ENCODE measurements around the gene ATG7.
"Not testable (repeated sequence)": the region's sequence is repeated elsewhere in the genome, so short reads cannot be mapped to it uniquely, and the experiment has no call there.

Gene ATG7

DNA sequence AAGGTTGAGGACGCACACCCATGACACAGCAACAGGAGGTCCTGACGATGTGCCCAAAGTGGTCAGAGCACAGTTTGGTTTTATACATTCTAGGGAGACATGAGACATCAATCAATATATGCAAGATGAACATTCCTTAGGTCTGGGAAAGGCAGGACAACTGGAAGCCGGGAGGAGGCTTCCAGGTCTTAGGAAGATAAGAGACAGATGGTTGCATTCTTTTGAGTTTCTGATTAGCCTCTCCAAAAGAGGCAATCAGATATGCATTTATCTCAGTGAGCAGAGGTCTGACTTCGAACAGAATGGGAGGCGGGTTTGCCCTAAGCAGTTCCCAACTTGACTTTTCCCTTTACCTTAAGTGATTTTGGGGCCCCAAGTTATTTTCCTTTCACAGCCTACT lies 16.7 kb upstream of the ATG7 start:
- not testable (repeated sequence) for DNase-seq

DNA sequence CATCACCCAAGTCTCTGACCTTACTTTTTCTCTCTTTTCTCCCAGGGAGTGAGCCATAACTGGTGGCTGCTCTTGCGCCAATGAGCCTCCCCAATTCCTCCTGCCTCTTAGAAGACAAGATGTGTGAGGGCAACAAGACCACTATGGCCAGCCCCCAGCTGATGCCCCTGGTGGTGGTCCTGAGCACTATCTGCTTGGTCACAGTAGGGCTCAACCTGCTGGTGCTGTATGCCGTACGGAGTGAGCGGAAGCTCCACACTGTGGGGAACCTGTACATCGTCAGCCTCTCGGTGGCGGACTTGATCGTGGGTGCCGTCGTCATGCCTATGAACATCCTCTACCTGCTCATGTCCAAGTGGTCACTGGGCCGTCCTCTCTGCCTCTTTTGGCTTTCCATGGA lies 13.2 kb upstream of the ATG7 start:
- no peak for DNase-seq

DNA sequence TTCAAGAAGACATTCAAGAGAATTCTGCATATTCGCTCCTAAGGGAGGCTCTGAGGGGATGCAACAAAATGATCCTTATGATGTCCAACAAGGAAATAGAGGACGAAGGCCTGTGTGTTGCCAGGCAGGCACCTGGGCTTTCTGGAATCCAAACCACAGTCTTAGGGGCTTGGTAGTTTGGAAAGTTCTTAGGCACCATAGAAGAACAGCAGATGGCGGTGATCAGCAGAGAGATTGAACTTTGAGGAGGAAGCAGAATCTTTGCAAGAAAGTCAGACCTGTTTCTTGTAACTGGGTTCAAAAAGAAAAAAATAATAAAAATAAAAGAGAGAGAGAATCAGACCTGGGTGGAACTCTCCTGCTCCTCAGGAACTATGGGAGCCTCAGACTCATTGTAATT lies 11.7 kb upstream of the ATG7 start:
- DNase-seq = no peak

DNA sequence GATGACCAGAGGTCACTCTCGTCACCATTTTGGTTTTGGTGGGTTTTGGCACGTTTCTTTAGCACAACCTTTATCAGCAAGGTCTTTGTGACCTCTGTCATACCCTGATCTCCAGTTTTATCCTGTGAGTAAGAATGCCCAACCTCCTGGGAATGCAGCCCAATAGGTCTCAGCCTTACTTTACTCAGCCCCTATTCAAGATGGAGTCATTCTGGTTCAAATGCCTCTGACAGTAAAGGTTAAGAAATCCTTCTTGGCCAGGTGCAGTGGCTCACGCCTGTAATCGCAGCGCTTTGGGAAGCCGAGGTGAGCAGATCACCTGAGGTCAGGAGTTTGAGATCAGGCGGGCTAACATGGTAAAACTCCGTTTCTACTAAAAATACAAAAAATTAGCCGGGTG lies 3.2 kb upstream of the ATG7 start:
- no peak for DNase-seq

DNA sequence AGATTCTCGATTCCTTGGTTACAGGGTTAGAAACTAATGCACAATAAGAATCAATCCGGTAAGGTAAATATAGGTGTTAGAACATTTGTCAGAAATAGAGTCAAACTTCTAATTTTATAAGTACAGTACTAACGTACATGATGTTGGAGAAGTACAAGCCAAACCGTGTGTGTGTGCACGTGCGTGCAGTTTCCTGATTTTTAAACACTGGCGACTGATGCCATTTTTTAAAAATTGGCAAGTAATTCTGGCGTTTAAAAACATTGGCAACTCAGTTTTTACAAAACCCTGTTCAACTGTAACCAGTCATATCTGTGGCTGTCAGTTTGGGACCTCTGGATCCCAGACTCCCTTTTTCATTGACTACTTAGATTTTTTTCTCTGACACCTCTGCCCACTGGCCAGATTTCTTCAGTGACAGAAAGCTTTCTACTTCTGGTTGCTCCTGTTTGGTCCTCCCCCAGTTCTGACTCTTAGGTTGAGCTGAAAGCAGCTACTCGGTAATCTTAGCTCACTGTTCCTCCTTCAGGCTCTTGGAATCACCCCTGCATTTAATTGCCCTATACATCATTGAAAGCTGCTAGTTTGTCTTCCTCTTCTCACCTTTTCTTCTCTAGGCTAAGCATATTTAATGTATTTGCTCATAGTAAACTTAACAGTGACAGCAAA lies 843 bp downstream of the ATG7 start:
- DNase-seq = no peak

DNA sequence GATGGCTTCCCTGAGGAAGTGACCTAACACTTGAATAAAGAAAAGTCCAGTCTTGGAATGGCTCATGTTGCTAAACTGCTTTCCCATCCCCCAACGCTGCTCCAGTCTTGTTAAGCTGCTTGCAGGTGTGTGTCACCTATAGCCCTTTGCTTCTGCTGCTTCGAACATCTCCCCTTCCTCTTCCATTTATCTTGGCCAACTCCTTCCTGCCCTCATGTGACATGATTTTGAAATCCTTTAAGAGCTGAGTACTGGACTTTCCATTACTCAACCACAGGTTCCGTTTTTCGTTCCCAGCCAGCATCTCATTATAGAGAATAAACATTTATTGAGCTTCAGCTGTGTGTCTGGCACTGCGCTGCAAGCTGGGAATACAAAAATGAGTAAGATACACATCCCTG lies 1.7 kb downstream of the ATG7 start:
- DNase-seq = no peak

DNA sequence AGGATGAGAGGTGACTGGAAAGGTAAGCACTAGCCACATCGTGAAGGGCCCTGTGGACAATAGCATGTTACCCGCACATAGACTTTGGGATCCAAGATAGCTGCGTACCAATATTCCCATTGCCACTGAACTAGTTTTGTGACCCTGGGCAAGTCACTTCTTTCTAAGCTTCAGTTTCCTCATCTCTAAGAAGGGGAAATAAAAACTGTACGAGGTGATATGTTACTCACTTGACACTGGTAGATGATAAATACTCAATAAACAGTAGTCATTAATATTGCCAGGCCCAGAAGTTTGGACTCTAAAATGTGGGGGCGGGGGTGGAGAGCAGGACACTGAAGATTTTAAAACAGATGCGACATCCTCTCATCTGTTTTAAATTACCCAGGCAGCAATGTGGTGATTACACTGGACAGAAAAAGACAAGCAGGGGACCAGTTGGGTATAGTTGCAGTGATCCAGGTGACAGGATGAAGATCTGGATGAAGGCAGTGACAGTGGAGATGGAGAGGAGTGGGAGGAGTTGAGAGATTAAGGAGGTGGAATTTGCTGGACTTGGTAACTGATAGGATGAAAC lies 2.5 kb downstream of the ATG7 start:
- no peak for DNase-seq

DNA sequence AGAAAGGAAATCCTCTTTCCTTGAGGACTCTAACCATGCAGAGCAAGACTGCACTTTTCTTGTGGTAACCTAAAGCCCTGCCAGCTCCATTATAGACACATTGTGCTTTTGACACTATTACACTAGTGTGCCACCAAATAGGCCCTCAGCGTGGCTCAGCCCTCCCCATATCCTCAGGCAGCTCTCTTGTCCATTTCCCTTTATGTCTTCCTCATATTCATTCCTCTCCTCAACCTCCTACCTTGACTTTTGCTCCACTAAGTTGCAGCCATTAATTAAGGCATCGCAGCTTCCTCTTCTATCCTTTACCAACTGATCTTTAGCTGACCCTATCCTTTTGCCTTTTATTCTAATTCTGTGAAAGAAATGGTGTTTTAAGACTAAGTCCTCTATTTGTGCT lies 3.7 kb downstream of the ATG7 start:
- no peak for DNase-seq

DNA sequence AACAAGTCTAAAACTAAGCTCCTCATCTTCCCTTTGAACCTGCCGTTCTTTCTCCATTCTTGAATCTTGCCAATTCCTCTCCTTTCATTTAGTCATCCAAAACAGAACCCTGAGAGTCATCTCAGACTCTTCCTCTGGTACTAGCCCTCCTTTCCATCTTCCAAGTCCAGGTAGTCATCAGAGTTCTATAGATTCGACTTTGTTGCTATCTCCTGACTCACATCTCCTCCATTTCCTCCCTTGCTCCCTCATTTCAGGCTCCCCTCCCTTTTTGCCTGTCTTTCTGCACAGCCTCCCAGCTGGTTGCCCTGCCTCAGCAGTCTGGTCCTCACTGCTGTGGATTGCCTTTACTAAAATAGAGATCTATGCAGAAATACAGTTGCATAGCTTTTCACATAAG lies 4.7 kb downstream of the ATG7 start:
- DNase-seq = no peak

DNA sequence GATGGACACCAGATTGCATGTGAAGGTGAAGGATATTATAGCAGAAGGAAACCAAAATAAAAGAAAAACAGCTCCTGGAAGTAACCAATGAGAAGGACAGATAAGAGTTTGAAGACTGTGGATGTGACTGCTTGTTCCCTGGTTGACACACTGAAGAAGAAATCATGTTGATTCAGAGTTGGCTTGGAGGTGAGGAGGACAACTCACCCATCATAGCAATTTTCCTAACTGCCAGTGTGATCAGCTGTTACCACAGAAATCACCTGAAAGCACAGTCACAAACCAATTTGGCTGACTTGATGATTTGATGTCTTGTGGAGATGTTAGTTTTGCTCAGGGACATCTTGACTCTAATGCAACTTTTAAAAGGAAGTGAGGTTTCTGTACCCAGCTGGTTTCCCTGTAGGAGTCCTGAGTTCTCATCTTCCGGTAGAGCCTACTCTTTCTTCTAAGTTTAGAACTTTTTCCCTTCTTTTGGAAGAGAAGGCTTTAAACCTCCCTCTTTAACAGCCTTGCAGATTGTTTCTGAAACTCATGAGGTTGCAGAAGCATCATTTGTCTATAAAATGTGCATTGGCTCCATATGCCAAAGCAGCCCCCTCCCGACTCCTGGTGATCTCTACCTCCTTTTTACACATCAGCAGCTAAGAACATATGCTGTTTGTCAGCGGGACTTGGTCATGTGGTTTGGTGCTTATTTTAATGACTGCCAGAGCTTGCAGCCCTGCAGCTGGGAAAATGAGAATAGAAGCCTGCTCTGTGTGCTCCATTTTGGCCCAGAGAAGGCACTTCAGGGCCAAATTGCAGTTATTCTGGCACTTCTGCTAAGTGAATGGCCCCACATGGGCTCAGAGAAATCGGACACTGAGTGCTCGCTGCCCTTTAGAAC lies 10.3 kb downstream of the ATG7 start:
- DNase-seq = no peak

DNA sequence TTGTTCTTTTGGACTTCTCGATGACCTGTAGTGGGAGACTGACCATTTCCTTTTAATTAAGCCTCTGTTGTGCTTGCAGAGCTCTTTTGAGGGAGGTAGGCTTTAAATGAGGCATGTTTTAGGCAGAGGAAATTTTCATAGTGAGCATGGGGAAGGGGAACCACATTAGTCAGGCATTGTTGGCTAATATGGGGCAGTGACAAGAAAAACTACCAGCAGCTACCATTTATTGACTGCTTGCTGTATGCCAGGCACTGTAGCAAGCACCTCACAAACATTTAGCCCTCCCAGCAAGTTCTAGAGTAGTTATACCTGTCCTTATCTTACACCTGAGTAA lies 10.9 kb downstream of the ATG7 start:
- DNase-seq = no peak

DNA sequence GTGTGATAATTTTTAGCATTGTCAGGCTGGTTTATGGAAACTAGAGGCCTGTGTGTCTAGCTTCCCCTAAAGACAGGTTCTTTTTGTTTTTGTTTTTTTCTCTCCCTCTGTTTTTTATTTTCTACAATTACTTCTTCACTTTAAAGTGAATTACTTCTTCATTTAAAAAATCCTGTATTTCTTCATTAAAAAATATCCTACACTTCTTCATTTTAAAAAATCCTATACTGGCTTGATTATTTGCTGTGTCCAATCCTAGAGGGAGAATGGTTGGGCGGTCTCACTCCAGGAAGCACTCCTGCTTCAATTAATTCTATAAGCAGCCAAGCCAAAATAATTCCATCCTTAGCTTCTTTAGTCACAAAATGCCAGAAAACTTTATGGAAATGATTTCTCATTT lies 11.8 kb downstream of the ATG7 start:
- DNase-seq = no peak

DNA sequence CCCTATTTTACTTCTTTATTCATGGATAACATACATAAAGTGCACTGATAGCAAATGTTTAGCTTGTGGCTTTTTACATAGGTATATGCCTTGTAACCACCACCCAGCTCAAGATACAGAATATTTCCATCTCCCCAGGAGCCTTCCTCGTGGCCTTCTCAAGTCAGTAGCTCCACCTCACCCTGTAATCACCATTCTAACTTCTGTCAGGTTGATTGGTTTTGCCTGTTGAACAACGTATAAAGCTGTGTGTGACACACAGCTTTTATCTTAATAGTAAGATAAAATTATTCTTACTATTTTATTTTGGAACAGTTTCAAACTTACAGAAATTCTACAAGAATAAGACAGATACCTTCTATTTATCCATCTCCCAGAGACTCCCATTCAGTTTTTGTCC lies 13.3 kb downstream of the ATG7 start:
- no peak for DNase-seq

DNA sequence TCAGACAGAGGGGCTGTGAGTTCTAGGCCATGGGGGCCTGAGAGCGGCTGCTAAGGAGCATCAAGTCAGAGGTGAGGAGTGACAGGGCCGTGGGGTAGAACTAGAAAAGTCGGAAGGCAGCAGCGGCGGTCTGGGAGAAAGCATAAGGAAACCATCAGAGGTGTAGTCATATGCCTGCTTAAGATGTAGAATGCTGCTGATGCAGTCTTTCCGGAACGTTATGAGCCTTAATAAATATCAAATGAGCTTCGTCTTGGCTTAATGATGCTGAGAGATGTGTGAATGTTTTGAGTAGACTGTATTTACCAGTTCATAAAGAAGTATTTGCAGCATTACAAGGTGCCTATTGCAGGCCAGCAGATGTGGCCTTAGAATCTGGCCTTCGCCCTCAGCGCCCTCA lies 15.2 kb downstream of the ATG7 start:
- no peak for DNase-seq

DNA sequence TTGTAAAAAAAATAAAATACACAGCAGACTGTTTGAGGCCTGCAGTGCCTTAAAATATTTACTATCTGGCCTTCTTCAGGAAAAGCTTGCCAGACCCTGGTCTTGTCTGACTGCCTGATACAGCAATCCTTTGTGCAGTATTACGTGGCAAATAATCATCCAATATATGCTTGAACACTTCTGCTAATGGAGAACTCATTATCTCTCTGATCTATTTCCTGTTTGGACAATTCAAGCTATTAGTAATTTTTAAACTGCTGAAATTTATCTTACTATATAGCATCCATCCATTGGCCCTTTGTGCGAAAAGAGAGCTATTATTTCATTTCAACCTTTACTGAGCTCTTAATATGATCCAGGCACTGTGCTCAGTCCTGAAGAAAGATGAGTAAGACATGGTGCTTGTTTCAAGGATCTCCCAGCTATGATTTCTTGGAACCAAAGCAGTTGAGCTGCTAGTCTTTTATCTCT lies 15.9 kb downstream of the ATG7 start:
- no peak for DNase-seq

DNA sequence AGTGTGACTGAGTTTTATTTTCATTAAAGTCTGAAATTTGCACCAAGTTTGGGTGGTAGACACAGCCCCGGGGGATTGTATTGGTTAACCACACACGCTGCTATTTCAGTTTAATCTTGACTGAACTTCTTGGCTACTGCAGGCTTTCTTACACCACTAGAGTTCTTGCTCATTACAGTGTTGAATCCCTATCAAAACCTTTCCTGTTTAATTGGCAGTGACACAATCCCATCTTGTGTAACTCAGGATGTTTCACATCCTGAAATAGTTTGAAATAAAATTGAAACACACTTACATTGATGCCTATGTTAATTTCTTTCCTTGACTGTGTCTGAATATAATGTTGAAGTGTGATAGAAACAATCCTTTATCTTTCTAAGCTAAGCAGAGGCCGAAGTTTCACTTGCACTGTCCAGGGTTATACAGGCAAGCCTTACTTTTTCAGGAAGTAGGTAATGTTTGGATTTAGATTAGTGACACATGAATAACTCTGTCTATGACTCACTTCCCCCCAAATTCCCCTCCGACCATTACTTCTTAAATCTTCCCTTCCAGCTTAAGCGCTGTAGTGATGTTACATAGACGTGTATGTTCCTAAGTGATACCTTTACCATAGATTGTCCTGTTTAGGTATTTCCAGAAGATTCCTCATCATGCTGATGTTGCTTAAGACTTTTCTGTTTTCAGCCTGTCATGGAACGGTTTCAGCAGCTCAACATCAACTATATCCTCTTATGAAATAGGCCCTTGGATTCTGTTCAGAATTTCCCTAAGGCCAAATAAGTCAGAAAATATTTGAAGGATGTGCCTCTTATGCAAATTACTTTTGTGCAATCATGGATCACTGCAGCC lies 16.8 kb downstream of the ATG7 start:
- DNase-seq = no peak

DNA sequence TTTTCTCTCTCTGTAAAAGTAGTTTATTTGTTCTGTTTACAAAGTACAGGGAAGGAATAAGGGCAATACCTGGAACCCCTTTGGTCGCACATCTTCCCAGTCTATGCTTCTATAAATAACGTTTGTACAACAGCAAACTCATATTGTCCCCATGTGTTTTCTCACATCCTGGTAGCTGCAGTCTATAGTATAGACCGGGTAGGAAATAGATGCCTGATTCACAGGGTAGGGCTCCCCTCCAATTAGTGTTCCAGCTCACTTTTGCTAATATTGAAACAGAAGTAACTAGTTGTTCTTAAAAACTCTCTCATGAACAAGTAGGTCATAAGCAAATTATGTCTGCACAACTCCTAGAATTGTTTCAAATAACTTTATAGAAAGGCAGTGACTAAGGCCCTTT lies 17.7 kb downstream of the ATG7 start:
- DNase-seq = no peak

DNA sequence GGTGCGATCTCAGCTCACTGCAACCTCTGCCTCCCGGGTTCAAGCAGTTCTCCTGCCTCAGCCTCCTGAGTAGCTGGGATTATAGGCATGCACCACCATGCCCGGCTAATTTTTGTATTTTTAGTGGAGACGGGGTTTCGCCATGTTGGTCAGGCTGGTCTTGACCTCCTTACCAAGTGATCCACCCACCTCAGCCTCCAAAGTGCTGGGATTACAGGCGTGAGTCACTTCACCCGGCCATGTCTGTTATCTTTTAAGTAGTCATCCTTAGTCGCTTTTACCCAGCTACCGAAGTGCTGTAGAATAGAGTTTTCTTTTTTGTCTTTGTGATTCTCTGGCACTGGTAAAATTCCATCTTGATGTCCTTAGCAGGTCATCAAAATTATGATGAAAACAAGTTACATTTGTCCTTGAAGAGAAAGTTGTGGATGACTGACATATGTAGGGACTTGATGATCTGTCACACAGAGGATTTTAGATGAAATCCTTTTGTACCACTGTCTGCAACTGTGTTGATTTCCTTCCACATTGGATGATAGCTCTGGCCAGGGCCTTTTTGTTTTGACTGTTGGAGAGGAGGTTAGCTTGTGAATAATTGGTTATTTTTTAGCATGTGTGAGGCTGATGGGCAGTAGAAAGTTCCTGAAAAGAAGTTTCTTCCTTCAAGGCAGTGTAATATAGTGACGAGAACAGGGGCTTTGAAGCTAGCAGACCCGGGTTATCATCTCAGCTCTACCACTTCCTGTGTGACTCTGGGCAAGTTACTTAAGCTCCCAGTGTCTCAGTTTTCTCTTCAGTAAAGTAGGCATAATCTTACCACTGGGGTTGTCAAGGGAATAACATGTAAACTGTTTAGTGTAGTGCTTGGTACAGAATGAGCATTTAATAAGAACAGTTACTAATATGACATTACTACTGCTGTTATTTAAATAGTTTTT lies 18.8 kb downstream of the ATG7 start:
- DNase-seq = no peak

DNA sequence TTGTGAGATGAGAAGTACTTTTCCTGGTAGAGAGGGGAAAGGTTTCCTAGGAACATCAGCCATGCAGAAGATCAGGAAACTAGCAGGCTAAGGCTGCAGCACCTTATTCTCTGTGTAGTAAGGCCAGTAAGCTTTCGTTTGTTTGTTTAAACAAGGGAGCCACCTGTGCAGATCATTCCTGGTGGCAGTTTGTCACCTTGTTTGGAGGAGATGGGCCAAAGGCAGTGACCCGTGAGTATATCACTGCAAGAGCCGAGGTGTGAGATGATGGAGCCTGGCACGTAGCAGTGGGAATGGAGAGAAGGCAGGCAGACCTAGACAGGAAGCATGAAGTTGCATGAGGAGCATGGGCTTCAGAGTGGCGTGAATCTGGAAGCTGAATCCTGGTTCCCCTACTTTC lies 19.6 kb downstream of the ATG7 start:
- DNase-seq = peak; percentile 15

DNA sequence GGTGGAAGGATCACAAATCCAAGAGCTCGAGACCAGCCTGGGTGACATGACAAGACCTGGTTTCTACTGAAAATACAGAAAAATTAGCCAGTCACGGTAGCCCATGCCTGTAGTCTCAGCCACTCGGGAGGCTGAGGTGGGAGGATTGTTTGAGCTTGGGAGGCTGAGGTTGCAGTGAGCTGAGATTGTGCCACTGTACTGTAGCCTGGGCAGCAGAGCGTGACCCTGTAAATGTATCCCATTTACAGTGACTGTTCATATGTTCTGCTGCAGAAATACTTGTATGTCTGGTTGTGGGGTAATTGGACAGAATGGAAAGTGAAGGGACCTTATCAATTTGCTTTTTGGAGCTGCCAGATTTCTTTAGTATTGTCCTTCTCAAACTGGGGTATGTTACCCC lies 24.9 kb downstream of the ATG7 start:
- DNase-seq = no peak

DNA sequence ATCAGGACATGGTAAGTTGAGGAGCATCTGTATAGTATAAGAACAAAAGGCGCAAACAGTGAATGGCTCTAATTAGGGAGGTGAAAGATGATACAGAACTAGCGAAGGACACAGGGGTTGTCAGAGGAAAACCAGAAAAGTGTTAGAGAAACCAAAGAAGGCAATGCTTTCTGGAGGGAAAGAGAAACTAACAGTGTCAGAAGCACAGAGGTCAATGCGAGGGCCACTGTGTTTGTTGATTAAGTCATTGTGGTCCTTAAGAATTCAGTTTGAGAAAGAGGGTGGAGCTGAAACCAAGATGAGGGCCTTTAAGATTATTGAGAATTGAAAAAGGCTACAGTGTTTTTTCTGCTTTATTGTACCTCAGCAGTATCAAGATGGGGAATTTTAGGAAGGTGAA lies 28.8 kb downstream of the ATG7 start:
- no peak for DNase-seq

DNA sequence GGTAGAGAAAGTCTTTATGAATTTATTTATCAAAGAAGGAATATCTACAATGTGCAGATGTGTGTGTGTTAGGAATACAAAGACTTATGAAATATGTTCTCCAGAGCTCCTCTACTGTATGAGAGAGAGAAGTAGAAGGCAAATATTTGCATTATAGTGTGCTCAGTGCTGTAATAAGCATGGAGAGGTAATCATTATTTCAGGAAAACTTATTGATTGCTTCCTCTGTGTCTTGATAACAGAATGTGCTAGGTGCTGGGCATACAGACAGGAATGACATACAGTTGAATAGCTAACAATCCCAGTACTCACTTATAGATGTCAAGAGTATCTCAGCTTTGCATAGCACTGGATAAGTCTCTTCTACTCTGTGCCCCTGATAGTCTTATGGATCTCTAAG lies 30.2 kb downstream of the ATG7 start:
- no peak for DNase-seq

All from COR-L47 (cell line).